IPS-11a (cell line): ENCODE data around the gene STAG3.
A peak's percentile ranks its signal among the peaks of the same experiment; 100 is the strongest.

Experiments used
- H3K4me3 ChIP-seq: one replicate; pipeline ENCODE4 v1.5.1; 2013; ENCODE audit warnings: low read depth, low read length, control low read depth

The STAG3 gene

GRCh38 chr7:100154651-100155491, 22.8 kb upstream of the STAG3 start:
- no peak overlapping the region for H3K4me3 ChIP-seq

GRCh38 chr7:100155553-100156317, 22.0 kb upstream of the STAG3 start:
- no peak overlapping the region for H3K4me3 ChIP-seq

- no peak overlapping the region for H3K4me3 ChIP-seq
Measured at GRCh38 chr7:100156331-100157068, 21.2 kb upstream of the STAG3 start.

GRCh38 chr7:100157069-100157333, 20.7 kb upstream of the STAG3 start:
- H3K4me3 ChIP-seq: no peak overlapping the region

GRCh38 chr7:100157334-100158228, 20.1 kb upstream of the STAG3 start:
- peak overlapping the region; percentile 60 for H3K4me3 ChIP-seq

GRCh38 chr7:100158229-100159098, 19.3 kb upstream of the STAG3 start, which contains the start of gene TRAPPC14:
Gene TRAPPC14 (minus strand): TSS chr7:100158723. CDS start chr7:100158499, 224 bp downstream.
- H3K4me3 ChIP-seq: peak within 1 kb of the TSS; percentile 60

- H3K4me3 ChIP-seq: peak overlapping the region; percentile 60
Measured at GRCh38 chr7:100159099-100159623, 18.6 kb upstream of the STAG3 start.

- H3K4me3 ChIP-seq: no peak overlapping the region
Measured at GRCh38 chr7:100160067-100160466, 17.7 kb upstream of the STAG3 start.

GRCh38 chr7:100163006-100163531, 14.6 kb upstream of the STAG3 start:
- H3K4me3 ChIP-seq: no peak overlapping the region

- no peak overlapping the region for H3K4me3 ChIP-seq
Measured at GRCh38 chr7:100163871-100164270, 13.8 kb upstream of the STAG3 start.

- H3K4me3 ChIP-seq: no peak overlapping the region
Measured at GRCh38 chr7:100166317-100166940, 11.3 kb upstream of the STAG3 start.

GRCh38 chr7:100166970-100167911, 10.5 kb upstream of the STAG3 start:
- peak overlapping the region; percentile 21 for H3K4me3 ChIP-seq

- peak overlapping the region; percentile 21 for H3K4me3 ChIP-seq
Measured at GRCh38 chr7:100167912-100168323, 9.8 kb upstream of the STAG3 start.

GRCh38 chr7:100169147-100169850, 8.4 kb upstream of the STAG3 start:
- no peak overlapping the region for H3K4me3 ChIP-seq

GRCh38 chr7:100170101-100170897, 7.4 kb upstream of the STAG3 start:
- H3K4me3 ChIP-seq: no peak overlapping the region

GRCh38 chr7:100171087-100171681, 6.5 kb upstream of the STAG3 start:
- H3K4me3 ChIP-seq: peak overlapping the region; percentile 37
